Lung (tissue), 12 donors: ENCODE results near the gene CFAP65. TPM values are rescaled to one million over a fixed set of nuclear protein-coding genes. Genes with fewer than 3 reads are reported as not detected.

Experiments
- ATAC-seq: fragments of 200-7000 bp; cut with Tn5 transposase; one replicate; pipeline ENCODE4 v1.9.1; 2020; ENCODE audit warnings: moderate number of reproducible peaks; ENCODE audit not compliant: insufficient read depth, low FRiP score
- DNase-seq, 3 donors: peaks; one replicate each; pipeline ENCODE4 v3.0.0-alpha.2; 2013 to 2017
- H3K27ac ChIP-seq, 2 donors: one replicate each; pipeline ENCODE4 v1.5.1; 2013; ENCODE audit warnings: mild to moderate bottlenecking in 2 of 2, moderate library complexity in 2 of 2, control low read depth in 1 of 2, inconsistent platforms in 1 of 2, low read depth in 1 of 2, low read length in 1 of 2
- H3K27me3 ChIP-seq, 3 donors: one replicate each; pipeline ENCODE4 v1.5.1; 2013; ENCODE audit warnings: low read length in 2 of 3; ENCODE audit not compliant: control insufficient read depth in 3 of 3, insufficient read depth in 3 of 3
- H3K36me3 ChIP-seq, 4 donors: one replicate each; pipeline ENCODE4 v1.5.1; 2013; ENCODE audit warnings: low read length in 4 of 4, mild to moderate bottlenecking in 1 of 4, moderate library complexity in 1 of 4; ENCODE audit not compliant: control insufficient read depth in 4 of 4, insufficient read depth in 4 of 4
- H3K4me1 ChIP-seq, 5 donors: one replicate each; pipeline ENCODE4 v1.5.1; 2013; ENCODE audit warnings: low read length in 5 of 5, mild to moderate bottlenecking in 2 of 5, moderate library complexity in 1 of 5; ENCODE audit not compliant: control insufficient read depth in 5 of 5, insufficient read depth in 5 of 5
- H3K4me3 ChIP-seq: one replicate; pipeline ENCODE4 v1.5.1; 2013; ENCODE audit warnings: mild to moderate bottlenecking, control low read depth, moderate library complexity
- H3K9ac ChIP-seq, 2 donors: one replicate each; pipeline ENCODE4 v1.5.1; 2013; ENCODE audit warnings: low read length in 2 of 2, control low read depth in 1 of 2; ENCODE audit not compliant: insufficient read depth in 1 of 2
- H3K9me3 ChIP-seq, 4 donors: one replicate each; pipeline ENCODE4 v1.5.1; 2013; ENCODE audit warnings: low read length in 3 of 4, mild to moderate bottlenecking in 1 of 4, moderate library complexity in 1 of 4; ENCODE audit not compliant: control insufficient read depth in 4 of 4, insufficient read depth in 3 of 4
- WGBS, 2 donors: extraction: QIAGEN DNeasy Blood & Tissue Kit; methylation state at CpG; one replicate each; pipeline ENCODE4 v1.1.7; 2013; 5-methylcytosine and 5-hydroxymethylcytosine counted together
- polyA plus RNA-seq, 2 donors: library from polyadenylated mRNA; stranded (reverse); fragments of 200-250 nt; gene quantifications; one replicate each; pipeline ENCODE4 v1.2.1, GENCODE V29; 2013
- total RNA-seq, 2 donors: library from RNA; depleted of rRNA in 1 of 2; stranded (reverse); fragments of >200 nt in 1 of 2; gene quantifications; one replicate each; pipeline ENCODE4 v1.2.1, GENCODE V29; 2014 to 2021
- TF ChIP-seq, protein P1 (sequence below): IDR thresholded peaks from 2 replicates; pipeline ENCODE4 v1.5.1; 2012; ENCODE audit warnings: mild to moderate bottlenecking; ENCODE audit errors: control extremely low read depth, extremely low read depth
- donor health status: control.
- donor health status: control.
- donor health status: Bipolar disorder and iron deficiency.
- donor health status: healthy.
- donor health status: DM: yes; HTN: yes; CAD: no.

Gene CFAP65
- total and polyA plus RNA-seq, 4 donors, result 3.9 to 16.5 (median 8.1) TPM

DNA sequence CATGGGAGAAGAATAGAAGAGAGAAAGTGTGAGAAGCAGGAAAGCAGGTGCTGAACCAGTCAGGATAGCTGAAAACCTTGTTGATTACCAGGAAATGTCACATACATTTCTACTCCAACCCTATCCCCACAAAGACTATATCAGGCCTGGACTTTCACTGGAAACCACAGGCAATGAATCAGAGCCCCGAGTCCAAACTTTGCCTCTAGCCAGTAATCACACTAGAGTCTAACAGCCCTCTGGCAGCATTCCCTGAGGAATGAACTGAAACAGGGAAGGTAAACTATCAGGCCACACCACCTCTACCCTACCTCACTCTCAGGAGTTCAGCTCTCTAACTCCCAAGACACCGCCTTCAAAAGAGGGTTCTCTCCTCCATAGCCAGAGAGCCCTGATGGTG lies 38.1 kb upstream of the CFAP65 start:
- TF ChIP-seq, protein P1, sequence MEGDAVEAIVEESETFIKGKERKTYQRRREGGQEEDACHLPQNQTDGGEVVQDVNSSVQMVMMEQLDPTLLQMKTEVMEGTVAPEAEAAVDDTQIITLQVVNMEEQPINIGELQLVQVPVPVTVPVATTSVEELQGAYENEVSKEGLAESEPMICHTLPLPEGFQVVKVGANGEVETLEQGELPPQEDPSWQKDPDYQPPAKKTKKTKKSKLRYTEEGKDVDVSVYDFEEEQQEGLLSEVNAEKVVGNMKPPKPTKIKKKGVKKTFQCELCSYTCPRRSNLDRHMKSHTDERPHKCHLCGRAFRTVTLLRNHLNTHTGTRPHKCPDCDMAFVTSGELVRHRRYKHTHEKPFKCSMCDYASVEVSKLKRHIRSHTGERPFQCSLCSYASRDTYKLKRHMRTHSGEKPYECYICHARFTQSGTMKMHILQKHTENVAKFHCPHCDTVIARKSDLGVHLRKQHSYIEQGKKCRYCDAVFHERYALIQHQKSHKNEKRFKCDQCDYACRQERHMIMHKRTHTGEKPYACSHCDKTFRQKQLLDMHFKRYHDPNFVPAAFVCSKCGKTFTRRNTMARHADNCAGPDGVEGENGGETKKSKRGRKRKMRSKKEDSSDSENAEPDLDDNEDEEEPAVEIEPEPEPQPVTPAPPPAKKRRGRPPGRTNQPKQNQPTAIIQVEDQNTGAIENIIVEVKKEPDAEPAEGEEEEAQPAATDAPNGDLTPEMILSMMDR, result no peak
- no peak overlapping the region for H3K27ac ChIP-seq
- ATAC-seq, result no peak

DNA sequence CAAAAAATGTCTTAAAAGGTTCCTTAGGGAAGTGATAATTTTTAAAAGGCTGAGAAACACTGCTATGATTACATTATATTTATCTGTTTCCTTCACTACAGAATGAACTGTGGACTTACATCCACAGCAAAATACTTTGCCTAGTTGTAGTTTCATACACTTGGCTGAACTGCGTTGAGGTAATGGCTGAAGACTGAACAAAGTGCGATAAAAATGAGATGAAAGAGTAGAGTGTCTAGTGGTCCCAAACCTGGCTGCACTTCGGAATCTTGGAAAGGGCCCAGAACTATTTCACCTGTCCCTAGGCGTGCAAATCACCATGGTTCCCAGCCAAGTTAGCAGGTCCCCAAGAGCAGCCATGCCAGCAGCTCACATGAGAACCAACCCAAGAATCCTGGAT lies 37.6 kb upstream of the CFAP65 start:
- TF ChIP-seq, protein P1, result no peak

More for the DNA sequence above, 38.1 kb upstream of the CFAP65 start:
- no peak for DNase-seq
- Histone ChIP-seq H3K36me3 (peaks cover 0 to 15% (median 7%) of the 10 kb centered on the region in 4 donors), H3K9ac (no peak overlapping the region), H3K4me3 (no peak overlapping the region), H3K27me3 (no peaks in the 10 kb centered on the region), H3K4me1 (peaks cover 0 to 2% (median 0%) of the 10 kb centered on the region in 5 donors), H3K9me3 (no peaks in the 10 kb centered on the region)
- 90 to 91% methylated on average over 2 of the region's 2 CpGs for WGBS, 2 donors

DNA sequence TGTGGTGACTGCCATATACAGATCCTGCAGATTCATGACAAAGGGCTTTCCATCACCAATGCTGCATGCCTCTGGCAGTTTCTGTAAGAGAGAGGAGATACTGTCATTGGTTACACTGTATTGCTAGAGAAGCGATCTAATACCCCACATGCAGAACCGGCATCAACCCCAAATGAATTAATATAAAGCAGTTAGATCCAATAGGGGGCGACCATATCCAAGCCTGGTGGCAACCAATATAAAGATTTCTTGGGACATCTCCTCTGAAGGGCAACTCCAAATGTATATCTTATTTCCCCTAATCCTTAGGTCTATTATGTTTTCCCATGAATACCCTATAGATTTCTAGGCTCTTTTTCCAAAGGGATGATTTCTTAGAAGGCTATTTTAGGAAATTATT lies 36.8 kb upstream of the CFAP65 start:
- H3K27ac ChIP-seq, result no peak overlapping the region
- H3K4me3 ChIP-seq, result no peak overlapping the region
- H3K4me1 ChIP-seq, result peaks cover 0 to 2% (median 0%) of the 10 kb centered on the region in 5 donors
- no peak for ATAC-seq
- H3K27me3 ChIP-seq, result no peaks in the 10 kb centered on the region
- H3K36me3 ChIP-seq, result peaks cover 0 to 15% (median 7%) of the 10 kb centered on the region in 4 donors
- TF ChIP-seq, protein P1, result no peak
- DNase-seq, result no peak
- no peak overlapping the region for H3K9ac ChIP-seq
- no peaks in the 10 kb centered on the region for H3K9me3 ChIP-seq
- 91 to 96% methylated on average over 3 of the region's 3 CpGs for WGBS, 2 donors

More for the DNA sequence above, 37.6 kb upstream of the CFAP65 start:
- ATAC-seq (no peak), DNase-seq (no peak)
- H3K27me3 ChIP-seq, result no peaks in the 10 kb centered on the region
- H3K4me1 ChIP-seq, result peaks cover 0 to 2% (median 0%) of the 10 kb centered on the region in 5 donors
- no peak overlapping the region for H3K4me3 ChIP-seq
- no peak overlapping the region for H3K27ac ChIP-seq
- WGBS, 2 donors, result 94 to 97% methylated on average over 4 of the region's 4 CpGs
- H3K36me3 ChIP-seq, result peaks cover 0 to 15% (median 7%) of the 10 kb centered on the region in 4 donors
- H3K9ac ChIP-seq, result no peak overlapping the region
- no peaks in the 10 kb centered on the region for H3K9me3 ChIP-seq

DNA sequence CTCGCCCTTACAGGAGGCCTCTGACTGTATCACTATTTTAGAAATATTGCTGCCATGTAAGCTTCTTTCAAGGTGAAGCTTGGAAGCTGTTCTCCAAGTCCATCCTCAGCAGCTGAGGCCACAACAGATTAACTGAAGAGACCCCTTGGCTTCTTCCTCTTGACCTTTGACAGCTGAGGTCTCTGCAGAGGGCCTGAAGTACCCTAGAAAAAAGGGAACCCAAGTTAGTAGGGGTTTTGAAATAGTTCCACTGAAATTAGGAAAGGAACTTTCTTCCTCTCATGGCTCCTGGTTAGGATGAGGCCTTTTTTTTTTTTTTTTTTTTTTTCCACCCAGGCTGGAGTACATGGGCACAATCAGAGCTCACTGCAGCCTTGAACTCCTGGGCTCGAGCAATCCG lies 34.9 kb upstream of the CFAP65 start:
- no peak overlapping the region for H3K9ac ChIP-seq
- WGBS, 2 donors, result 85 to 87% methylated on average over 3 of the region's 3 CpGs
- H3K4me1 ChIP-seq, result peaks cover 0 to 1% (median 0%) of the 10 kb centered on the region in 5 donors
- TF ChIP-seq, protein P1, result no peak
- no peak for ATAC-seq
- H3K4me3 ChIP-seq, result no peak overlapping the region
- H3K27me3 ChIP-seq, result no peaks in the 10 kb centered on the region
- H3K27ac ChIP-seq, result no peak overlapping the region
- H3K36me3 ChIP-seq, result peaks cover 0 to 15% (median 7%) of the 10 kb centered on the region in 4 donors
- no peak for DNase-seq
- no peaks in the 10 kb centered on the region for H3K9me3 ChIP-seq
